MM.1S (cell line): ENCODE results near the gene TM4SF20.

Experiments
- DNase-seq: peaks from one replicate; pipeline ENCODE4 v3.0.0-alpha.2; 2015
- H2AFZ ChIP-seq: fragments of 300-600 bp; sonication (generic); 2 replicates; pipeline ENCODE4 v1.6.0; 2016; ENCODE audit warnings: antibody characterized with exemption, low read length
- H3F3A ChIP-seq: fragments of 300-600 bp; sonication (generic); 2 replicates; pipeline ENCODE4 v1.6.1; 2016; ENCODE audit warnings: mild to moderate bottlenecking, antibody characterized with exemption, low read length, moderate library complexity, mixed read lengths; ENCODE audit not compliant: insufficient read depth
- H3K27ac ChIP-seq: fragments of 300-600 bp; sonication (generic); 2 replicates; pipeline ENCODE4 v1.5.1; 2016; ENCODE audit warnings: mild to moderate bottlenecking, low read length
- H3K27me3 ChIP-seq: fragments of 300-600 bp; sonication (generic); replicated peaks from 2 replicates; pipeline ENCODE4 v1.6.0; 2016; ENCODE audit warnings: low read length; ENCODE audit not compliant: insufficient read depth
- H3K36me3 ChIP-seq: fragments of 300-600 bp; sonication (generic); replicated peaks from 2 replicates; pipeline ENCODE4 v1.6.1; 2016; ENCODE audit warnings: mild to moderate bottlenecking, low read length, mixed read lengths; ENCODE audit not compliant: insufficient read depth
- H3K4me1 ChIP-seq: fragments of 300-600 bp; sonication (generic); 2 replicates; pipeline ENCODE4 v1.6.1; 2016; ENCODE audit warnings: low read length, mixed read lengths
- H3K4me2 ChIP-seq: fragments of 300-600 bp; sonication (generic); 2 replicates; pipeline ENCODE4 v1.6.0; 2016; ENCODE audit warnings: low read depth, low read length
- H3K4me3 ChIP-seq: fragments of 300-600 bp; sonication (generic); 2 replicates; pipeline ENCODE4 v1.5.1; 2016; ENCODE audit warnings: low read length, mixed read lengths
- H3K79me2 ChIP-seq: fragments of 300-600 bp; sonication (generic); 2 replicates; pipeline ENCODE4 v1.6.1; 2016; ENCODE audit warnings: mixed run types, low read length, mixed read lengths
- H3K9ac ChIP-seq: fragments of 300-600 bp; sonication (generic); 2 replicates; pipeline ENCODE4 v1.6.1; 2016; ENCODE audit warnings: low read length, mixed read lengths
- H3K9me2 ChIP-seq: fragments of 300-600 bp; sonication (generic); replicated peaks from 2 replicates; pipeline ENCODE4 v1.6.1; 2016; ENCODE audit warnings: mild to moderate bottlenecking, low read length, mixed read lengths; ENCODE audit not compliant: insufficient read depth
- H3K9me3 ChIP-seq: fragments of 300-600 bp; sonication (generic); replicated peaks from 2 replicates; pipeline ENCODE4 v1.6.1; 2016; ENCODE audit warnings: mild to moderate bottlenecking, low read length, mixed read lengths; ENCODE audit not compliant: insufficient read depth
- H4K20me1 ChIP-seq: fragments of 300-600 bp; sonication (generic); 2 replicates; pipeline ENCODE4 v1.6.1; 2016; ENCODE audit warnings: mild to moderate bottlenecking, low read length, moderate library complexity, mixed read lengths; ENCODE audit not compliant: insufficient read depth
- EZH2 ChIP-seq: fragments of 300-600 bp; sonication (generic); optimal IDR thresholded peaks from 2 replicates; pipeline ENCODE3; 2017; ENCODE audit warnings: low read depth, mild to moderate bottlenecking, antibody characterized with exemption, low read length, mixed read lengths
- EZH2phosphoT487 ChIP-seq: fragments of 300-600 bp; sonication (generic); IDR thresholded peaks from 2 replicates; pipeline ENCODE4 v1.6.1; 2018; ENCODE audit warnings: antibody characterized with exemption, low read length
- TF ChIP-seq, protein P1 (sequence below): fragments of 300-600 bp; sonication (generic); IDR thresholded peaks from 2 replicates; pipeline ENCODE4 v1.5.1; 2016; ENCODE audit warnings: antibody characterized with exemption, low read length, mixed read lengths

TM4SF20 gene

GRCh38 chr2:227370092-227370491 is 9.0 kb downstream of the TM4SF20 start:
- DNase-seq = no peak
- H3F3A ChIP-seq = no peaks in the 10 kb centered on the region
- no peak overlapping the region for H3K27ac ChIP-seq
- TF ChIP-seq, protein P1, sequence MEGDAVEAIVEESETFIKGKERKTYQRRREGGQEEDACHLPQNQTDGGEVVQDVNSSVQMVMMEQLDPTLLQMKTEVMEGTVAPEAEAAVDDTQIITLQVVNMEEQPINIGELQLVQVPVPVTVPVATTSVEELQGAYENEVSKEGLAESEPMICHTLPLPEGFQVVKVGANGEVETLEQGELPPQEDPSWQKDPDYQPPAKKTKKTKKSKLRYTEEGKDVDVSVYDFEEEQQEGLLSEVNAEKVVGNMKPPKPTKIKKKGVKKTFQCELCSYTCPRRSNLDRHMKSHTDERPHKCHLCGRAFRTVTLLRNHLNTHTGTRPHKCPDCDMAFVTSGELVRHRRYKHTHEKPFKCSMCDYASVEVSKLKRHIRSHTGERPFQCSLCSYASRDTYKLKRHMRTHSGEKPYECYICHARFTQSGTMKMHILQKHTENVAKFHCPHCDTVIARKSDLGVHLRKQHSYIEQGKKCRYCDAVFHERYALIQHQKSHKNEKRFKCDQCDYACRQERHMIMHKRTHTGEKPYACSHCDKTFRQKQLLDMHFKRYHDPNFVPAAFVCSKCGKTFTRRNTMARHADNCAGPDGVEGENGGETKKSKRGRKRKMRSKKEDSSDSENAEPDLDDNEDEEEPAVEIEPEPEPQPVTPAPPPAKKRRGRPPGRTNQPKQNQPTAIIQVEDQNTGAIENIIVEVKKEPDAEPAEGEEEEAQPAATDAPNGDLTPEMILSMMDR = no peak
- TF ChIP-seq EZH2phosphoT487 (no peak), EZH2 (no peak)
- no peaks in the 10 kb centered on the region for H4K20me1 ChIP-seq
- H3K4me3 ChIP-seq = no peak overlapping the region
- no peaks in the 10 kb centered on the region for H3K79me2 ChIP-seq
- no peak overlapping the region for H3K4me2 ChIP-seq
- H3K9me2 ChIP-seq = no peaks in the 10 kb centered on the region
- no peaks in the 10 kb centered on the region for H3K27me3 ChIP-seq
- H3K9ac ChIP-seq = no peak overlapping the region
- H3K36me3 ChIP-seq = no peaks in the 10 kb centered on the region
- no peaks in the 10 kb centered on the region for H3K9me3 ChIP-seq
- H3K4me1 ChIP-seq = no peaks in the 10 kb centered on the region
- no peak overlapping the region for H2AFZ ChIP-seq

- no peak for DNase-seq
- Histone ChIP-seq H3K9me2 (no peaks in the 10 kb centered on the region), H3K4me1 (no peaks in the 10 kb centered on the region)
These were observed 10.5 kb downstream of the TM4SF20 start for GRCh38 chr2:227368574-227368973.

GRCh38 chr2:227367427-227367795 is 11.7 kb downstream of the TM4SF20 start:
- no peaks in the 10 kb centered on the region for H4K20me1 ChIP-seq
- H3K9me3 ChIP-seq = no peaks in the 10 kb centered on the region
- H3K9me2 ChIP-seq = no peaks in the 10 kb centered on the region
- H3K4me3 ChIP-seq = no peak overlapping the region
- H3K27ac ChIP-seq = no peak overlapping the region
- no peaks in the 10 kb centered on the region for H3K36me3 ChIP-seq
- no peaks in the 10 kb centered on the region for H3K4me1 ChIP-seq
- H3K79me2 ChIP-seq = no peaks in the 10 kb centered on the region
- TF ChIP-seq, protein P1 = no peak
- TF ChIP-seq EZH2phosphoT487 (no peak), EZH2 (no peak)
- no peak overlapping the region for H3K9ac ChIP-seq
- H3K4me2 ChIP-seq = no peak overlapping the region
- H3F3A ChIP-seq = no peaks in the 10 kb centered on the region
- no peak for DNase-seq
- no peak overlapping the region for H2AFZ ChIP-seq
- no peaks in the 10 kb centered on the region for H3K27me3 ChIP-seq

More at GRCh38 chr2:227368574-227368973, 10.5 kb downstream of the TM4SF20 start:
- no peak overlapping the region for H3K9ac ChIP-seq
- no peaks in the 10 kb centered on the region for H4K20me1 ChIP-seq
- no peaks in the 10 kb centered on the region for H3K27me3 ChIP-seq
- no peaks in the 10 kb centered on the region for H3K79me2 ChIP-seq
- H2AFZ ChIP-seq = no peak overlapping the region
- no peak overlapping the region for H3K4me3 ChIP-seq
- no peaks in the 10 kb centered on the region for H3K36me3 ChIP-seq
- TF ChIP-seq EZH2 = no peak
- TF ChIP-seq, protein P1 = no peak
- TF ChIP-seq EZH2phosphoT487 = no peak
- no peaks in the 10 kb centered on the region for H3K9me3 ChIP-seq
- H3K4me2 ChIP-seq = no peak overlapping the region
- no peak overlapping the region for H3K27ac ChIP-seq
- H3F3A ChIP-seq = no peaks in the 10 kb centered on the region
